ENCODE measurements around the gene SEPTIN10.

DNA sequence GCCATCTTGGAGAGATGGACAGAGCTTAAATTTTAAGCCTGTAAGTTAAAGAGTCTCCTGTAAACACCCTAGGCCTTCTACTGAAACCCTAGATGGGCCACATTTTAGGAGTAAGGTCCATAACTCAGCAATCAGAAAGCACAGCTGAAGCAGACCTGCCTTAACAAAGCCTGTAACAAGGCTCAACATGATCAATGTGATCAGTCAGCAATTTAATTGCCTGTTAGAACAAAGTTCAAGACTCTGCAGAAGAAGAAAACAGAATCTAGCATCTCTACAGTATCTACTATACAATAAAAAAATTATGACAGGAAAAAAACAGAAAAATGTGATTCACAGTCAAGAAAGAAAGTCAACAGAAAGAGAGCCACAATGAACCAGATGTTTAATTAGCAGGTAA lies 27.1 kb downstream of the SEPTIN10 start:
- TF ChIP-seq CTCF (conservative IDR thresholded peaks at IDR 0.05 in 1 of 2, IDR thresholded peaks at IDR 0.05 in 1 of 2; ENCODE audit: low read depth in 1 of 2, low read length in 2 of 2) (no peak), EZH2 (IDR thresholded peaks at IDR 0.05; ENCODE audit: low read length, missing control alignments) (no peak)
